HCT116 (cell line): ENCODE measurements around the gene SLC26A9. TPM values are rescaled to one million over a fixed set of nuclear protein-coding genes. Genes with fewer than 3 reads are reported as not detected.
A peak's percentile ranks its signal among the peaks of the same experiment; 100 is the strongest.
"Not testable (repeated sequence)": the region's sequence is repeated elsewhere in the genome, so short reads cannot be mapped to it uniquely, and the experiment has no call there.

Experiments
- ATAC-seq: fragments of 200-7000 bp; cut with Tn5 transposase; 2 replicates; pipeline ENCODE4 v1.9.1; 2020; ENCODE audit warnings: mild to moderate bottlenecking, moderate library complexity
- BruUV-seq: library from RNA; stranded (reverse); fragments of 400-500 nt; replicated peaks from 2 replicates; lab custom pipeline; 2021; lab: Mats Ljungman, UMichigan
- CTCF ChIA-PET: fragments of 300-600 bp; sonication (Branson Sonifier 250); formaldehyde crosslinking; loops from one replicate; lab custom pipeline; 2021; ENCODE audit warnings: antibody characterized with exemption; lab: Charles Lee
- POLR2A ChIA-PET: fragments of 300-600, 350-600 bp; sonication (Branson Sonifier 250); formaldehyde crosslinking; loops from one replicate; lab custom pipeline; 2021; ENCODE audit warnings: antibody characterized with exemption; lab: Charles Lee
- RAD21 ChIA-PET, 2 experiments: fragments of 300-600 bp; sonication (Branson Sonifier 250); formaldehyde crosslinking; loops; one replicate each; lab custom pipeline; 2023; ENCODE audit warnings: low total read pairs in 2 of 2; ENCODE audit not compliant: uncharacterized antibody in 2 of 2, unreplicated experiment in 2 of 2, low non-redundant PET in 1 of 2; lab: Charles Lee
- DNase-seq: peaks from one replicate; pipeline ENCODE4 v3.0.0-alpha.2; 2010; ENCODE audit warnings: low read depth, low spot score
- H2AFZ ChIP-seq: fragments of 200-600 bp; shearing (Covaris generic), sonication (generic); 2 replicates; pipeline ENCODE4 v1.6.1; 2017; ENCODE audit warnings: low read depth, mixed run types, mixed read lengths, antibody characterized with exemption, low read length; ENCODE audit not compliant: poor library complexity, severe bottlenecking
- H3K27ac ChIP-seq: 2 replicates; pipeline ENCODE4 v1.5.1; 2012; ENCODE audit warnings: low read depth, low read length
- H3K27me3 ChIP-seq: fragments of 200-600 bp; sonication (generic); 2 replicates; pipeline ENCODE4 v1.6.1; 2016; ENCODE audit warnings: mixed run types, low read length, mixed read lengths; ENCODE audit not compliant: insufficient read depth
- H3K36me3 ChIP-seq, 2 experiments: fragments of 200-500 bp in 1 of 2; fragments of 200-600 bp in 1 of 2; sonication (Bioruptor generic) in 1 of 2; sonication (generic) in 1 of 2; 2 replicates each; pipeline versions ENCODE4 v1.5.1 to v1.6.1; 2014 to 2016; ENCODE audit warnings: low read length in 2 of 2, inconsistent platforms in 1 of 2, mixed read lengths in 1 of 2, mixed run types in 1 of 2; ENCODE audit not compliant: insufficient read depth in 2 of 2, control insufficient read depth in 1 of 2
- H3K4me1 ChIP-seq, 2 experiments: fragments of 200-600 bp in 1 of 2; sonication (generic) in 1 of 2; 2 replicates each; pipeline versions ENCODE4 v1.5.1 to v1.6.1; 2012 to 2017; ENCODE audit warnings: low read length in 2 of 2, inconsistent platforms in 1 of 2, mild to moderate bottlenecking in 1 of 2, mixed read lengths in 1 of 2, mixed run types in 1 of 2, moderate library complexity in 1 of 2; ENCODE audit not compliant: insufficient read depth in 2 of 2, control insufficient read depth in 1 of 2
- H3K4me2 ChIP-seq: fragments of 200-600 bp; sonication (generic); 2 replicates; pipeline ENCODE4 v1.6.1; 2017; ENCODE audit warnings: mixed run types, low read length, mixed read lengths
- H3K4me3 ChIP-seq, 2 experiments: fragments of 200-600 bp in 1 of 2; sonication (generic) in 1 of 2; replicated peaks in 1 of 2; 2 replicates each; pipeline ENCODE4 v1.5.1; 2011 to 2016; ENCODE audit warnings: low read length in 2 of 2, control low read depth in 1 of 2, low read depth in 1 of 2, mild to moderate bottlenecking in 1 of 2, mixed read lengths in 1 of 2, mixed run types in 1 of 2
- H3K79me2 ChIP-seq: fragments of 200-600 bp; sonication (generic); 2 replicates; pipeline ENCODE4 v1.6.1; 2017; ENCODE audit warnings: mild to moderate bottlenecking, mixed run types, low read length, moderate library complexity, mixed read lengths; ENCODE audit not compliant: insufficient read depth
- H3K9ac ChIP-seq: fragments of 200-600 bp; sonication (generic); 2 replicates; pipeline ENCODE4 v1.6.1; 2016; ENCODE audit warnings: low read length, mixed read lengths
- H3K9me2 ChIP-seq: fragments of 200-600 bp; sonication (generic), shearing (Covaris generic); 2 replicates; pipeline ENCODE4 v1.6.1; 2017; ENCODE audit warnings: mixed run types, mild to moderate bottlenecking, moderate library complexity; ENCODE audit not compliant: insufficient read depth
- H3K9me3 ChIP-seq, 2 experiments: fragments of 200-500 bp in 1 of 2; fragments of 200-600 bp in 1 of 2; sonication (Bioruptor generic) in 1 of 2; sonication (generic) in 1 of 2; 2 replicates each; pipeline ENCODE4 v1.6.1; 2014 to 2017; ENCODE audit warnings: low read length in 2 of 2, mixed read lengths in 2 of 2, inconsistent platforms in 1 of 2, low read depth in 1 of 2, mild to moderate bottlenecking in 1 of 2, mixed run types in 1 of 2, moderate library complexity in 1 of 2; ENCODE audit not compliant: control insufficient read depth in 1 of 2, insufficient read depth in 1 of 2
- H4K20me1 ChIP-seq: fragments of 200-600 bp; sonication (generic), shearing (Covaris generic); 2 replicates; pipeline ENCODE4 v1.6.1; 2017; ENCODE audit warnings: mixed run types, mild to moderate bottlenecking, moderate library complexity; ENCODE audit not compliant: insufficient read depth
- CBX3 ChIP-seq: IDR thresholded peaks from 2 replicates; pipeline ENCODE4 v1.6.1; 2012; ENCODE audit warnings: low read depth
- EGR1 ChIP-seq: IDR thresholded peaks from 2 replicates; pipeline ENCODE4 v1.6.1; 2012; ENCODE audit warnings: low read depth
- FOSL1 ChIP-seq: IDR thresholded peaks from 2 replicates; pipeline ENCODE4 v1.6.1; 2012; ENCODE audit warnings: low read depth
- JUND ChIP-seq: IDR thresholded peaks from 2 replicates; pipeline ENCODE4 v1.6.1; 2012
- POLR2AphosphoS5 ChIP-seq: IDR thresholded peaks from 2 replicates; pipeline ENCODE4 v1.6.1; 2011; ENCODE audit warnings: mild to moderate bottlenecking, low read depth, low read length, moderate library complexity
- SIN3A ChIP-seq: IDR thresholded peaks from 2 replicates; pipeline ENCODE4 v1.6.1; 2012; ENCODE audit warnings: low read depth
- SP1 ChIP-seq: IDR thresholded peaks from 2 replicates; pipeline ENCODE4 v1.6.1; 2012; ENCODE audit warnings: low read depth
- ZNF274 ChIP-seq: fragments of 200-500 bp; sonication (Bioruptor generic); IDR thresholded peaks from 2 replicates; pipeline ENCODE4 v1.6.1; 2014; ENCODE audit warnings: mild to moderate bottlenecking, low read depth, low read length, inconsistent platforms
- intact Hi-C: fragments of 100-400 bp; cut with micrococcal nuclease; formaldehyde crosslinking; loops from 2 replicates; pipeline ENCODE4 v1.10.0; 2022
- total RNA-seq: library from RNA; stranded (reverse); gene quantifications from one replicate; pipeline ENCODE4 v1.2.1, GENCODE V29; 2021; ENCODE audit not compliant: unreplicated experiment
- TF ChIP-seq, protein P1 (sequence below): IDR thresholded peaks from 2 replicates; pipeline ENCODE4 v1.6.1; 2011; ENCODE audit warnings: mild to moderate bottlenecking, low read length, moderate library complexity; ENCODE audit not compliant: insufficient replicate concordance; ENCODE audit errors: extremely low read depth
- TF ChIP-seq, protein P2 (sequence below): IDR thresholded peaks from 2 replicates; pipeline ENCODE4 v1.6.1; 2012

Gene SLC26A9
- total RNA-seq, 1 experiment from 2014 or later, result not detected

DNA sequence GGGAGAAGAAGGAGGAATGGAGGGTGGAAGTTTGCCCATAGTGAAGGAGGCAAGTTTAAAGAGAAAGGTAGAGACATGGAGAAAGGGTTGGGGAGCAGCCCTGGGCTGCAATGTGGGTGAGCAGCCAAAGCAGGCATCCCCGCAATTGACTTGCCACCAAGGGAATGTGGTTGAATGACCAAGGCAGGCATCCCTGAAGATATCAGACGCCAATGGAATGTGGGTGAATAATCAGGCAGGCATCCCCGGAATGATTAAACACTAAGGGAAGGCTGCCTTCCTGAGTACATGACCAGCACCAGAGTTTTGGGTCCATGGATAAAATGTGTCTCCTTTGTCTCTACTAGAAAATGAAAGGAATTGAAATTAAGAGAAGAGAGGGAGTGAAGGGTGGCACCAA, 53.5 kb downstream of the SLC26A9 start:
- H4K20me1 ChIP-seq, H3K27me3 ChIP-seq, RAD21 ChIA-PET, H3K9me2 ChIP-seq, H3K79me2 ChIP-seq, CTCF ChIA-PET, H3K27ac ChIP-seq, BruUV-seq, H2AFZ ChIP-seq, intact Hi-C loops, POLR2A ChIA-PET: not testable (repeated sequence)
- H3K4me2 ChIP-seq, result peak overlapping the region; percentile 47
- ATAC-seq, result peak; percentile 94
- H3K4me1 ChIP-seq, result peaks cover 0 to 19% of the 10 kb centered on the region in 2 experiments; a peak in 2 of 4 replicates
- TF ChIP-seq JUND (0 out of 2 replicates have a peak, but pooled peaks have one; percentile 25), FOSL1 (peak; percentile 57)
- TF ChIP-seq, all 23 proteins: peak for 2; not testable (repeated sequence) for 21
- not testable (repeated sequence) for H3K36me3 ChIP-seq, H3K9ac ChIP-seq, H3K9me3 ChIP-seq
- DNase-seq, result peak; percentile 12
- H3K4me3 ChIP-seq, result peak overlapping the region in 1 of 2 experiments; percentile 27; a peak in 1 of 4 replicates

DNA sequence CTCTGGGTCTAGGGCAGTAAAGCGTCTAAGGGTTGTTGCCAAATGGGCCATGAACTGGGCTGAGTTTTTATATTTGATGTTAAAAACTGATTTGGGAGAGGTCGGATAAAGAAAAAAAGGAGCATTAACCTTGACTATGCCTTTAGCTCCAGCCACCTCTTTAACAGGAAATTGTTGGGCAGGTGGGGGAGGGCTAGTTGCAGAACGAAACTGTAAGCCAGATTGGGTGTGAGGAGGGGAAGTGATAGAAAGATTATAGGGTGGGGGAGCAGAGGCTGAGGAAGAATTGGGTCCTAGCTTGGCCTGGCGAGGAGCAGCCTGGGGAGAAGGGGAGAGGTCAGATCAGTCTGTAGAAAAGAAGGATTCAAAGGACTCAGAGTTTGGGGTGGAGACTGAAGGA, 54.2 kb downstream of the SLC26A9 start:
- DNase-seq, H3K9ac ChIP-seq, CTCF ChIA-PET, H3K4me3 ChIP-seq, ATAC-seq, RAD21 ChIA-PET, H3K9me2 ChIP-seq, H3K79me2 ChIP-seq, H2AFZ ChIP-seq, H3K27ac ChIP-seq, BruUV-seq, H3K27me3 ChIP-seq, H4K20me1 ChIP-seq, H3K9me3 ChIP-seq, intact Hi-C loops, H3K36me3 ChIP-seq, POLR2A ChIA-PET: not testable (repeated sequence)
- Histone ChIP-seq H3K4me2 (peak overlapping the region; percentile 47), H3K4me1 (peaks cover 0 to 19% of the 10 kb centered on the region in 2 experiments; a peak in 2 of 4 replicates)

DNA sequence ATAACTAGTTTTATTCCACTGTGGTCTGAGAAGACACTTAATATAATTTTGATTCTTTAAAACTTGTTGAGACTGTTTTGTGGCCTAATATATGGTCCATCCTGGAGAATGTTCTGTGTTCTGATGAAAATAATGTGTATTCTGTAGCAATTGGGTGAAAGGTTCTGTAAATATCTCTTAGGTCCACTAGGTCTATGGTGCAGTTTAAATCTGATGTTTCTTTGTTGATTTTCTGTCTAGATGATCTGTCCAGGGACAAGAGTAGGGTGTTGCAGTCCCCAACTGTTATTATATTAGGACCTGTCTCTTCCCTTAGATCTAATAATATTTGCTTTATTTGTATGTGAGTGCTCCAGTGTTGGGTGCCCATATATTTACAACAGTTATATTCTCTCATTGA, 59.5 kb downstream of the SLC26A9 start:
- intact Hi-C loops, result no loop called here
- no peak overlapping the region for H2AFZ ChIP-seq
- TF ChIP-seq SP1 (no peak), POLR2AphosphoS5 (no peak), CBX3 (no peak), ZNF274 (no peak), SIN3A (no peak), JUND (no peak), EGR1 (no peak)
- TF ChIP-seq, protein P1, sequence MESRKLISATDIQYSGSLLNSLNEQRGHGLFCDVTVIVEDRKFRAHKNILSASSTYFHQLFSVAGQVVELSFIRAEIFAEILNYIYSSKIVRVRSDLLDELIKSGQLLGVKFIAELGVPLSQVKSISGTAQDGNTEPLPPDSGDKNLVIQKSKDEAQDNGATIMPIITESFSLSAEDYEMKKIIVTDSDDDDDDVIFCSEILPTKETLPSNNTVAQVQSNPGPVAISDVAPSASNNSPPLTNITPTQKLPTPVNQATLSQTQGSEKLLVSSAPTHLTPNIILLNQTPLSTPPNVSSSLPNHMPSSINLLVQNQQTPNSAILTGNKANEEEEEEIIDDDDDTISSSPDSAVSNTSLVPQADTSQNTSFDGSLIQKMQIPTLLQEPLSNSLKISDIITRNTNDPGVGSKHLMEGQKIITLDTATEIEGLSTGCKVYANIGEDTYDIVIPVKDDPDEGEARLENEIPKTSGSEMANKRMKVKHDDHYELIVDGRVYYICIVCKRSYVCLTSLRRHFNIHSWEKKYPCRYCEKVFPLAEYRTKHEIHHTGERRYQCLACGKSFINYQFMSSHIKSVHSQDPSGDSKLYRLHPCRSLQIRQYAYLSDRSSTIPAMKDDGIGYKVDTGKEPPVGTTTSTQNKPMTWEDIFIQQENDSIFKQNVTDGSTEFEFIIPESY, result no peak
- TF ChIP-seq, protein P2, sequence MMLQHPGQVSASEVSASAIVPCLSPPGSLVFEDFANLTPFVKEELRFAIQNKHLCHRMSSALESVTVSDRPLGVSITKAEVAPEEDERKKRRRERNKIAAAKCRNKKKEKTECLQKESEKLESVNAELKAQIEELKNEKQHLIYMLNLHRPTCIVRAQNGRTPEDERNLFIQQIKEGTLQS, result no peak

More for the DNA sequence above, 59.5 kb downstream of the SLC26A9 start:
- ATAC-seq, result no peak
- no peaks in the 10 kb centered on the region for H3K36me3 ChIP-seq
- H4K20me1 ChIP-seq, result no peaks in the 10 kb centered on the region
- H3K9me2 ChIP-seq, result no peaks in the 10 kb centered on the region
- no peak overlapping the region for H3K27ac ChIP-seq
- BruUV-seq, result no TSS peak
- ChIA-PET RAD21 (no interaction called here), CTCF (no interaction called here), POLR2A (no interaction called here)
- H3K9ac ChIP-seq, result no peak overlapping the region
- no peak overlapping the region for H3K4me3 ChIP-seq
- H3K4me1 ChIP-seq, result peaks cover 0 to 1% of the 10 kb centered on the region in 2 experiments; a peak in 1 of 4 replicates
- H3K4me2 ChIP-seq, result no peak overlapping the region
- no peak for DNase-seq
- no peaks in the 10 kb centered on the region for H3K27me3 ChIP-seq
- no peaks in the 10 kb centered on the region for H3K9me3 ChIP-seq
- no peaks in the 10 kb centered on the region for H3K79me2 ChIP-seq
